ENCODE data around the gene EMD. TPM values are rescaled to one million over a fixed set of nuclear protein-coding genes. Genes with fewer than 3 reads are reported as not detected.

Gene EMD
- total RNA-seq, 1 donor from 2014 or later: 55.6 TPM

DNA sequence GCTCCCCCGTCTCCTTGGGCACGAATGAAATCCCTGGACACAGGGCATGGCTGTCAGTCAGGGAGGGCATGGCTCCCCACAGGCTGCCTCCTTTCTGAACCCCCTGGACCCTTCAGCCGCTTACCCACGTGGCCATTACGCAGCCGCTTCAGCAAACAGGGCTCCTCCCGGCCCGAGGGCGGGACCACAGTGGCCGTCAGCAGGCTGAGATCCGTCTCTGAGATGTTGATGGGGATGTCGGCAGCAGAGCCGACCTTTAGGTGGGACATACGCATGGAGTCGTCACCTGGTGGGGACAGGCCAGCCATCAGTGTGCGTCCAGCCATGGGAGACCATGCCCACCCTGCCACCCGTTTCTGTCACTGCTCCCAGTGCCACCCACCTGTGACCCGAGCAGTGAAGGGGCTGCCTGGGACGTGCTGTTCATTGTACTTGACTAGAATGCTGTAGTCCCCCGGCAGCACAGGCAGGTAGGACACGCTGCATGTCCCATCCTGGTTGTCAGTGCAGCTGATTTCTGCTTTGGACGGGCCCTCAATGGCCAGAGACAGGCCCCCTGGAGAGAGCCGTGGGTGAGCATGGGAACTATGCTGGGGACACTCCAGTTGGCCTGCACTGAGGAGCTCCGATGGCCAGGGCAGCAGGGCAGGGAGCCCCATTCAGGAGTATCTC lies 25.8 kb upstream of the EMD start:
- DNase-seq: peak; percentile 10
- no peak overlapping the region for H3K4me3 ChIP-seq
- TF ChIP-seq, protein P1, sequence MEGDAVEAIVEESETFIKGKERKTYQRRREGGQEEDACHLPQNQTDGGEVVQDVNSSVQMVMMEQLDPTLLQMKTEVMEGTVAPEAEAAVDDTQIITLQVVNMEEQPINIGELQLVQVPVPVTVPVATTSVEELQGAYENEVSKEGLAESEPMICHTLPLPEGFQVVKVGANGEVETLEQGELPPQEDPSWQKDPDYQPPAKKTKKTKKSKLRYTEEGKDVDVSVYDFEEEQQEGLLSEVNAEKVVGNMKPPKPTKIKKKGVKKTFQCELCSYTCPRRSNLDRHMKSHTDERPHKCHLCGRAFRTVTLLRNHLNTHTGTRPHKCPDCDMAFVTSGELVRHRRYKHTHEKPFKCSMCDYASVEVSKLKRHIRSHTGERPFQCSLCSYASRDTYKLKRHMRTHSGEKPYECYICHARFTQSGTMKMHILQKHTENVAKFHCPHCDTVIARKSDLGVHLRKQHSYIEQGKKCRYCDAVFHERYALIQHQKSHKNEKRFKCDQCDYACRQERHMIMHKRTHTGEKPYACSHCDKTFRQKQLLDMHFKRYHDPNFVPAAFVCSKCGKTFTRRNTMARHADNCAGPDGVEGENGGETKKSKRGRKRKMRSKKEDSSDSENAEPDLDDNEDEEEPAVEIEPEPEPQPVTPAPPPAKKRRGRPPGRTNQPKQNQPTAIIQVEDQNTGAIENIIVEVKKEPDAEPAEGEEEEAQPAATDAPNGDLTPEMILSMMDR (IDR thresholded peaks at IDR 0.05; ENCODE audit: borderline replicate concordance): no peak
- no peaks in the 10 kb centered on the region for H3K9me3 ChIP-seq (replicated peaks)
- peaks cover 98% of the 10 kb centered on the region for H3K36me3 ChIP-seq
- peaks cover 20% of the 10 kb centered on the region for H3K4me1 ChIP-seq
- no peak overlapping the region for H3K27ac ChIP-seq (replicated peaks)
- H3K27me3 ChIP-seq (ENCODE audit: low read depth): no peaks in the 10 kb centered on the region
- intact Hi-C loops (cut with micrococcal nuclease): no loop called here

DNA sequence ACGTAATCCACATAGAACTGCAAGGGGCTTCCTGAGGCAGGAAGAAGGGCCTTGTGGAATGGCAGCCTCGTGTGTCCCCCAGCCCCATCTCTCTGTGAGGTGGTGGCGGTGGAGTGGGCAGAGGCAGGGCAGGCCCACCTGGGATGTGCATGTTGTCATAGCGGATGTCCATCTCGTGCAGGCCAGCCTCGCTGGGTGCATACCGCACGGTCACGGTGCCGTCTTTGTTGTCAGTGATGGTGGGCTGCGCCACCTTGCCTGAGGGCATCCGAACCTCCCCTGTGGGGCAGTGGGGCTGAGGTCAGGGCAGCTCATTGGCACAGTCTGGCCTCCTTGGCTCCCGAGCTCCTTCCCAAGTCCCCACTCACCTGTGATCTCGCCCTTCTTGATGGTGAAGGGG lies 25.1 kb upstream of the EMD start:
- H3K27ac ChIP-seq (replicated peaks): peak overlapping the region; percentile 19
- TF ChIP-seq, protein P1 (IDR thresholded peaks at IDR 0.05; ENCODE audit: borderline replicate concordance): no peak

DNA sequence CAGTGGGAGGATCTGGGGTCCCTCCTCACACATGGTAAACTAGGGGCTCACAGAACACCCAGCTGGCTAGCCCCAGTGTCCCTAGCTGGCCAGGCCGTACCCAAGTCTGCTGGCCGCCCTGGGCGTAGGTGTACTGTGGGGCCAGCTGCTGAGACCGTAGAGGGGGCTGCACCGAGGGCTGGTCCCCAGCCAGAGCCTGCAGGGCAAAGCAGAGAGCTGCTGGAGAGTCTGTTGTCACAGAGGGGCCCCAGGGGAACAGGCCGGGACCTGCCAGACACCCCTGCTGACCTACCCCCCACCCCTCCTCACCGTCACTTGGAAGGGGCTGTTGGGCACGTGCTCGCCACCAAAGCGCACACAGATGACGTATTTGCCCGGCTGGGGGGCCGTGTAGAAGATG lies 24.6 kb upstream of the EMD start:
- H3K4me1 ChIP-seq: peaks cover 32% of the 10 kb centered on the region
- DNase-seq: no peak
- no peaks in the 10 kb centered on the region for H3K27me3 ChIP-seq (ENCODE audit: low read depth)
- H3K9me3 ChIP-seq (replicated peaks): no peaks in the 10 kb centered on the region
- peaks cover 99% of the 10 kb centered on the region for H3K36me3 ChIP-seq
- no peak overlapping the region for H3K4me3 ChIP-seq
- peak overlapping the region; percentile 19 for H3K27ac ChIP-seq (replicated peaks)
- TF ChIP-seq, protein P1 (IDR thresholded peaks at IDR 0.05; ENCODE audit: borderline replicate concordance): no peak
- intact Hi-C loops (cut with micrococcal nuclease): no loop called here

More for the DNA sequence above, 25.1 kb upstream of the EMD start:
- intact Hi-C loops (cut with micrococcal nuclease): no loop called here
- H3K4me3 ChIP-seq: no peak overlapping the region
- H3K27me3 ChIP-seq (ENCODE audit: low read depth): no peaks in the 10 kb centered on the region
- H3K4me1 ChIP-seq: peaks cover 27% of the 10 kb centered on the region
- H3K9me3 ChIP-seq (replicated peaks): no peaks in the 10 kb centered on the region
- H3K36me3 ChIP-seq: peaks cover 99% of the 10 kb centered on the region
- DNase-seq: peak; percentile 9

DNA sequence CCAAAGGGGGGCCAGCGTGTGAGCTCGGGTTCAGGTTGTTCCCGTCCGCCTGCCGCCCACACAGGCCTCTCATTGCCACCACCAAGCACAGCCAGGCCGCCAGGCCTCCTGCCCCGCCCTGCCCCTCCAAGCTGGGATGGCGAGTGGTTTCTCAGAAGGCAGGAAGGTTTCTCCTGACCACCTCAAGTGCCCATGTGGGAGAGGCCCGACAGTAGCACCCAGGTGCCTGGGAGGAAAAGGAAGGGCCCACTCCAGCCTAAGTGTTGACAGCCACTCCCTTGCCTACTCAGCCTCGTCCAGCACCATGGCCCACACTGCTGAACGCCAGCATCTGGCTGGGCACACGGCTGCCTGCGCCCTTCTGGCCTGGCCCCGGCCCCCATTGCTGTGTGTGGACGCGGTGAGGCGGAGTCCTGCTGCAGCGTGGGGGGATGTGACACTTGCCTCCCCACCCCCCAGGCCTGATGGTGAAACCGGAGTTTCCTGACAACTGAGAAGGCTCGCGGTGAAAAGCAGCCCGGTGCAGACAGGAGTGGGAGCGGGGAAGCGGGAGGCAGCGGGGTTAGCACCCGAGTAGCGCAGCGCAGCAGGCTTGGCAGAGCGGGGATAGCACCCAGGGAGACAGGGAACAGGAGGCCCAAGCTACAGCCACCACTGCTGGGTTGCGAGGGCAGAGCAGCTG lies 23.9 kb upstream of the EMD start:
- TF ChIP-seq, protein P1 (IDR thresholded peaks at IDR 0.05; ENCODE audit: borderline replicate concordance): no peak
- intact Hi-C loops (cut with micrococcal nuclease): no loop called here

DNA sequence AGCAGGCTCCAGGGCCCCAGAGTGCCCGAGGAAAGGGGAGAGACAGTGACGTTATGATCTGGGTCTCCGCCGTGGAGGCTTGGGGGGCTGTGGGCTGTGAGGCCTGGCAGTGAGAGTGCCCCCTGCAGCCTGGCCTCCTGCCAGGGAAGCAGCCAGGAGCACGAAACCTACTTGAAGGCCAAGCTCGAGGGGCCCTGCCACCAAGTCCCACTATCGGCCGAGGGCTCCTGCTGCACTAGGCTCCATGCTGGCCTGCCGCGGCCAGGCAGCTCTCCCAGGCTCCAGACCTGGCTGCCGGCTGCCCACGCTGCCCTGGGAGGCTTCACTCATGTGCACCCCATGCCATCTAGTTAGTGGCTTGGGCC lies 23.3 kb upstream of the EMD start:
- H3K27me3 ChIP-seq (ENCODE audit: low read depth): no peaks in the 10 kb centered on the region
- peaks cover 99% of the 10 kb centered on the region for H3K36me3 ChIP-seq
- no peak overlapping the region for H3K27ac ChIP-seq (replicated peaks)
- peak; percentile 14 for DNase-seq
- intact Hi-C loops (cut with micrococcal nuclease): no loop called here
- TF ChIP-seq, protein P1 (IDR thresholded peaks at IDR 0.05; ENCODE audit: borderline replicate concordance): no peak
- H3K9me3 ChIP-seq (replicated peaks): no peaks in the 10 kb centered on the region
- H3K4me3 ChIP-seq: no peak overlapping the region
- H3K4me1 ChIP-seq: peaks cover 32% of the 10 kb centered on the region

More for the DNA sequence above, 23.9 kb upstream of the EMD start:
- H3K27ac ChIP-seq (replicated peaks): no peak overlapping the region
- H3K9me3 ChIP-seq (replicated peaks): no peaks in the 10 kb centered on the region
- peak; percentile 5 for DNase-seq
- no peak overlapping the region for H3K4me3 ChIP-seq
- H3K36me3 ChIP-seq: peaks cover 99% of the 10 kb centered on the region
- peaks cover 34% of the 10 kb centered on the region for H3K4me1 ChIP-seq
- H3K27me3 ChIP-seq (ENCODE audit: low read depth): no peaks in the 10 kb centered on the region
